Stimulated activated CD4-positive, alpha-beta T cell treated with anti-CD3 and anti-CD28 coated beads, Interleukin-4, amount 100 ng/mL, for 4 hours (primary cell): Measurements from ENCODE around the gene THSD4.
"Not testable (repeated sequence)": the region's sequence is repeated elsewhere in the genome, so short reads cannot be mapped to it uniquely, and the experiment has no call there.

Source experiments
- DNase-seq, 2 experiments: peaks; one replicate each; pipeline ENCODE4 v3.0.0-alpha.2; 2020

THSD4 gene

DNA sequence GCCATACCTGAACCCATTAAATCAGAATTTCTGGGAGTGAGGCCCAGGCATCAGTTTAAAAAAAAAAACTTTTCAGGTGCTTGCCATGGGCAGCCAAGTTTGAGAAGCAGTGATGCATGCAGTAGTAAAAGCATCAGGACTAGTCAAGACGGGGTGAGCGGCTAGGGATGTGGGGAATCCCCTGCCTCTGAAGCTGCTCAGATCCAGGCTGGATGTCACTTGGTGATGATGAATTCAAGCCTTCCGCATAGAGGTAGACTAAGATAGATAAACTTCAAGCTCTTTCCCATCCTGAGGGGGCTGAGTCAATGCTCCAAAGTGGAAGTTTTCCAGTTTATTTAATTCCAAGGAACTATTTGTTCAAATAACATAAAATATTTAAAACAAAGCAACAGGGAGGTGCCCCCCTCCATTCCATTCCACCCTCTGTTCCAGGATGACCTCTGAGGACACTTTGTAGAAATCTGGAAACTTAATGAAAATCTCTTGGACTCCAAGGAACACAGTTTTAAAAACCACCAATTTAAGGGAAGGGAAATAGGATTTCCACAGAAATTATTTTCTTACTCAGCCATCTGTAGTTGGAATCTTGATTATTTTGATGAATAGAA lies 594.6 kb downstream of the THSD4 start:
- DNase-seq = no peak

DNA sequence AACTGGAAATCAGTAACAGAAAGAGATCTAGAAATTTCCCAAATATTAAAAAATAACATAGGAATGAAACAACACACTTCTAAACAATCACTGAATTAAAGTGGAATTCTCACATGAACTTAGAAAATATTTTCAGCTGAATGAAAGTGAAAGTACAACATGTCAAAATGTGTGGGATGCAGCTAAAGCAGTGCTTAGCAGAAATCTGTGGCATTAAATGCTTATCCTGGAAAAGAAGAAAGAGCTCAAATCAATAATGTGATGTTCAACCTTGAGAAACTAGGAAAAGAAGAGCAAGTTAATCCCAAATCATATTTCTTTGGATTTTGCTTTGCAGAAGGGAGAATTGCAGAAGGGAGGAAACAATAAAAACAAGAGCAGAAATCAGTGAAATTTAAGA lies 596.9 kb downstream of the THSD4 start:
- DNase-seq = no peak

- no peak for DNase-seq
These were observed 598.0 kb downstream of the THSD4 start for GRCh38 chr15:71713191-71713809.

DNA sequence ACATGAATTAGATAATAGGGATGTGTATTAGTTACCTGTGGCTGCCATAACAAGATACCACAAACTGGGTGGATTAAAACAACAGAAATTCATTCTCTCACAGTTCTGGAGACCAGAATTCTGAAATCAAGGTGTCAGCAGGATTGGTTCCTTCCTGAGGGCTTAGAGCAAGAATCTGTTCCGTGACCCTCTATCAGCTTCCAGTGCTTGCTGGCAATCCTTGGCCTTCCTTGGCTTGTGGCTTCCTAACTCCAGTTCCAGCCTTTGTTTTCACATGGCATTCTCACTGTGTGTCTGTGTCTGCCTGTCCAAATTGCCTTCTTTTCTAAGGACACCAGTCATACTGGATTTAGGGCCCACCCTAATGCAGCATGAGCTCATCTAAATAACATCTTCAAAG lies 600.6 kb downstream of the THSD4 start:
- no peak for DNase-seq

DNA sequence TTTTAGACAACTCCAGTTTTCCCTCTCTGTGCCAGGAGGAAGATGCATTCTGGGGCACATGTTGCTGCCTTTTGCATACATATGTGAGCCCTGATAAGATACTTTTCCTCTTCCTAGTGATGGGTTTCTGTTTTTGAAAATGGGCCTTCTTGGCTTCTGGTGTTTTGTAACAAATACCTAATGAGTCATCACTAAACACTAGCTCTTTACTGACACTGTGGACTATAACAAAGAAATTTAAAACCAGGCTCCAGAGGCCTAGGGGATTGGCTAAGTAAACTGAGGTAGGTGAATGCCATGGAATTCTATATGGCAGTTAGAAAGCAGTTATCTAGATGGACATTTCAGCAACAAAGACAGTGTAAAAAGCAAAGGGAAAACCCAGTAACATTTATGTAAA lies 601.7 kb downstream of the THSD4 start:
- no peak for DNase-seq

DNA sequence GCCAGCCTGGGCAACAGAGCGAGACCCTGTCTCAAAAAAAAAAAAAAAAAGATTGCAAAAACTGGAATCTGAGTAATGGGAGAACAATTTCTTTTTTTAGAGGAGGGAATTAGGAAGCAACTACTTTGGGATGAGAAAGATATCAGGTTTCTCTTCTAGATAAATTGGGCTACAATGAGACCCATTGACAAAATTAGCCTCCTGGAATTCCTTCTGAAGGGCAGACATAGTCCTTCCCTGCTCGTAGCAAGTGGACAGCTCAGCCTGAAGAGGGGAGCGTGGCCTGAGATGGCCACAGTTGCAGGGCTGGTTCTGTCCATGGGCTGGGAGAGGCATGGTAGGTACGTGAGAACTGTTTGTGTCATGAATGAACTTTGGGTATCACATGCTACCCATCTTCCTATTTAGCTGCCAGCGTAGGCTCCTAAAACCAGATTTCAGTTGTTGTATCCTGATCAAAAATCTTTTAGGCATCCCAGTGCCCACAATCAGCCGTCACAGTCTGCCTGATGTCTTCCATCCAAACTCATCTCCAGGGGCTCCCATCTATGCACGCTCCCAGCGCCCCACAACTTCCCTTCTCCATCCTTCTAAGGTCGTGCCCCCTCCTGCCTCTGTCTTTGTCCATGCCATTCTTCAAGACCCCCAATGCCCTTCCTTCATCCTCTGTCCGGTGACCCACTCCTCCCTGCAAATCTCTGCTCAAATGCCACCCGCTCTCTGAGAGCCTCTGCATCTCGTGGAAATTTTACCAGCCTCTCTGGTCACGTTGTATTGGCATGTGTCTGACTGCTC lies 603.0 kb downstream of the THSD4 start:
- no peak for DNase-seq

- no peak for DNase-seq
These were observed 608.1 kb downstream of the THSD4 start for GRCh38 chr15:71723344-71723743.

DNA sequence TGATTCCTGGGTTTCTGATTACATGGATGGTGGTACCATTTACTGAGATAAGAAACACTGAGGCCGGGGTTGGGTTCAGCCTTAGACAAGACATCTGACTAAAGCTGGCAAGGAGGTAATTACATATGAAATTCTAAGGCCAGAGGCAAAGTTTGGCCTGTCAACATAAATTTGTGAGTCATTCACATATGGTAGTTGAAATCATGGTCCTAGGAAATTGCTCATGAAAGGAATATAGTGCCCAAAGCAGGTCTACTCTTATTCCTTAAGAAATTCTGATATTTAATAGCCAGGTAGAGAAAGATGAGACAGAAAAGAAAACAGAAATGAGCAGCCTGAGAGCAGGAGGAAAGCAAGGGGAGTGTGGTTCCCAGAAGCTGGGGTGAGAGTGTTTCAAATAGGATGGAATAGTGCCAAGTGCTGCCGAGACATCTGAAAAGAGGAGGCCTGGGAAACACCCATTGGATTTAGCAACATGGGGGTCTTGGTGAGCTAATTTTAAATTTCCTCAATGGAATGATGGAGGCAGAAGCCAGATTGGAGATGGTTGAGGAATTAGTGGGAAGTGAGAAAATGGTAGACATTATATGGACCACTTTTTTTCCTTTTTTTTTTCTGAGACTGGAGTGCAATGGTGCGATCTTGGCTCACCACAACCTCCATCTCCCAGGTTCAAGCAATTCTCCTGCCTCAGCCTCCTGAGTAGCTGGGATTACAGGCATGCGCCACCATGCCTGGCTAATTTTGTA lies 610.1 kb downstream of the THSD4 start:
- not testable (repeated sequence) for DNase-seq

DNA sequence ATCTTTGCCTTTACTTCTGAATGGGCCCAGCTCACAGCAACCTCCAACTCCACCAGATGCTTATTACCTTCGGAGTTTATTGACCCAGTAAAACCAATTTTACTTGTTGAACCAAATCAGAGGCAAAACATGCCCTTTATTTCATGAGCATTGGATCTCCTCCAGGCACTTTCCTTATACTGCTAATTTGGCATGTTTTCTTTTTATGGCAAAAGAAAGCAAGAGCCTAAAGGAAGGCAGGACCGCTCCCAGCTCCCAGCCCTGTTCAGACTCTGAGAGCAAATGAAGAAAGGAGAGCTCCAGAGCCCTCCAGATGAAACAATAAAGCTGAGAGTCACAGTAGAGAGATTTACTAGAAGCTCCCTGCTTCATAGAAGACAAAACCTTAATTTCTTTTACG lies 613.6 kb downstream of the THSD4 start:
- no peak for DNase-seq

GRCh38 chr15:71729319-71729718 lies 614.0 kb downstream of the THSD4 start:
- no peak for DNase-seq

DNA sequence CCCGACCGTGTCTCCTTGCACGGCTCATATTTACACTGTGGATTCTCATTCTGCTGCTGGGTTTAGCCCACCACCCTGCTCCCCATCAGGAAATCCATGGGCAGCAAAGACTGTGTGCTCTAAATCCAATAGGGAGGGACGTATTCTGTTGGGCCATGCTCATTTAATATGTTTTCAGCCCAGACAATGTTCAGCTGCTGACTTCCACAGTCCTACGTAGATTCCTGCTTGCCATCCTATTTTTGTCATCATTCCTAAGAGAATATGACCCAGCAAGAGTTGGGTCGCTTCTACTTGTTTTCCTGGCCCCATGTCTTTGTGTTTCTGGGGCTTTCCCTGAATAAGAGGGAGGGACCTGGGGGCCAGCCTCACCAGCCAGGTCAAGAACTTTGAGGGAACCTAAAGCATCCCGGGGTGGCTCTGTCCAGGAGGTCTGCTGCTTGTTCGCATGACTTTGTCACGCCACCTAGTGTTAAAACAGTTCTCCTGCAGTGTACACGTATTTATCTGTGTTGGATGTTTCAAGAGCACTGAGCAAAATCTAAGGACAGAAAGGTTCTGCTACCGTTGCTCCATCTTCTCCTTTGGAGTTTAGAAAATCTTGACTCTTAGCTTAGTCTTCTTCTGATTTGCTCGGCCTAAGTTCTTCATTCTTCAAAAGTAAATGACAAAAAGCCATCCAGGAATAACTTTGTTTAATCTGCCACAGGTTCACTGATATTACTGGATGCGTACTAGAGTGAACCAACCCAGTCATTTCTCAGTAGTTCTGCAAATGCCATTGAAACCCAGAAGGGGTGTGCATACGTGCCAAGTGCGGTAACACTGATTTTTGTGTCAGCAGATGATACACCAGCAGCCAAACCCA lies 615.2 kb downstream of the THSD4 start:
- no peak for DNase-seq

GRCh38 chr15:71732636-71733035 lies 617.4 kb downstream of the THSD4 start:
- DNase-seq = no peak

DNA sequence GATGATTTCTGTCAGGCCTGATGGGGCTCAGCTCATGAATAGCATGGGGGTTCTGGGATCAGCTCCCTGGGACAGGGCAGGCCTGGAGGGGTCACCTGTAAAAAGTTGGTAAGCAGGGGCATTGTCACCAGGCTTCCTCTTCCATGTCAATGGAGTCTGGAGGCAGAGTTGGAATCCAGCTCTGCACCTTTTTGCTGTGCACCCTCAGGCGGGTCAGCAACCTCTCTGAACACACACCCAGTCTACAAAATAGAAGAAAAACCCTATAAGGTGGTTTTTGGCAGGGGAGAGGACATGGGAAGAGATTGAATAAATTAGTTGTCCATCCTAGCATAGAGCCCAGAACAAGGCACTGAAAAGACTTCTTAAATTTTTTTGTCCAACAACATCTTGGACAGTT lies 617.9 kb downstream of the THSD4 start:
- no peak for DNase-seq

DNA sequence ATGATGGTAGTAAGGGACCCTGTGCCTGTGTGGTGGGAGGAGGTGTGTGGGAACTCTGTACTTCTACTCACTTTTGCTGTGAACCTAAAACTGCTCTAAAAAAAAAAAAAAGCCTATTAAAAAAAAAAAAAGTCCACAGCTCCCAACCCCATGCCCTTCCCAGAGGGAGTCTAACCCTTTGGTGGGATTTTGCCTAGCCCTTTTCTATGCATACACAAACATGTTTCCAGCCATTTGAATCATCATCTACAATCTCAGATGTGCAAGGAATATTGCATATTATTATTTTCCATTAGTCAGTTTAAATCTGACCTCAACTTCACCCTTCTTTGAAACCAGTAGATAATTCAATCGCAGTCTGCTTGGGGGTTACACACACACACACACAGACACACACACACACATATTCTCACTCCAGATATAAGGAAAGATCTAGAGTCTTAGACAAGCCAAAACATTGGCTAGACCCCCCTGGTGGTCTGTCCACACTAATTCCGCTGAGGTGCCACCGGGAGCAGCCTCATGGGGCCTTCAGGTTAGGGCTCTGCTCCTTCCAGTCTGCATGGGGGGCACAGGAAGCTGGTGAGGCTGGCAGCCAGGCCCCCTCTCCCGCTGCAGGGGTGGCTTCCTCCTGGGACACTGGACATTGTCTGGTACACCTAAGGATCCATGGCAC lies 619.6 kb downstream of the THSD4 start:
- no peak for DNase-seq

DNA sequence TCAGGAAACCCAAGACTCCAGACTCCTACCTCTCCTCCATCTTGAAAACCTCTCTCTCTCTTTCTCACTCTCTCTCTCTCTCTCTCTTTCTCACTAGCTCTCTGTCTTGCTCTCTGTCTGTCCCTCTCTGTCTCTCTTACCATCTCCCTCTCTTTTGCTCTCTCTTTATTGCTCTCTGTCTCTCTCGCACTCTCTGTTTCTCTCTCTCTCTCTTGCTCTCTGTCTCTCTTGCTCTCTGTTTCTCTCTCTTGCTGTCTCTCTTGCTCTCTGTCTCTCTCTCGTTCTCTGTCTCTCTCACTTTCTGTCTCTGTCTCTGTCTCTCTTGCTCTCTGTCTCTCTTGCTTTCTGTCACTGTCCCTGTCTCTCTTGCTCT lies 620.1 kb downstream of the THSD4 start:
- no peak for DNase-seq

GRCh38 chr15:71736286-71736947 lies 621.1 kb downstream of the THSD4 start:
- no peak for DNase-seq

GRCh38 chr15:71737761-71738160 lies 622.5 kb downstream of the THSD4 start:
- no peak for DNase-seq

GRCh38 chr15:71739355-71739754 lies 624.1 kb downstream of the THSD4 start:
- no peak for DNase-seq

DNA sequence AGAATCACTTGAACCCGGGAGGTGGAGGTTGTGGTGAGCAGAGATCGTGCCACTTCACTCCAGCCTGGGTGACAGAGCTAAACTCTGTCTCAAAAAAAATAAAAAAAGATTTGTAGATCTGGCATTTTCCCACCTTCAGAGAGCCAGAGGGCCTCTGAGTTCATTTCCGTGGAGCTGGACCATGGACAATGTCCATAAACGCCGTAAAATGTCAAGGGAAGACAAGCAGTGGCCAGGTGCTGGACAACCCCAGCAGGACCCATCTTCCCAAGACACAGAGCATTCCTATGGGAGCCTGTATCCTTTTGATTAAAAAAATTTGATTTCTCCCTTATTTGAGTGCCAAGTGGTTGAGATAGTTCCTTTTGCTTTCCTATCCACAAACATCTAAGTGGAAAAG lies 627.7 kb downstream of the THSD4 start:
- no peak for DNase-seq

DNA sequence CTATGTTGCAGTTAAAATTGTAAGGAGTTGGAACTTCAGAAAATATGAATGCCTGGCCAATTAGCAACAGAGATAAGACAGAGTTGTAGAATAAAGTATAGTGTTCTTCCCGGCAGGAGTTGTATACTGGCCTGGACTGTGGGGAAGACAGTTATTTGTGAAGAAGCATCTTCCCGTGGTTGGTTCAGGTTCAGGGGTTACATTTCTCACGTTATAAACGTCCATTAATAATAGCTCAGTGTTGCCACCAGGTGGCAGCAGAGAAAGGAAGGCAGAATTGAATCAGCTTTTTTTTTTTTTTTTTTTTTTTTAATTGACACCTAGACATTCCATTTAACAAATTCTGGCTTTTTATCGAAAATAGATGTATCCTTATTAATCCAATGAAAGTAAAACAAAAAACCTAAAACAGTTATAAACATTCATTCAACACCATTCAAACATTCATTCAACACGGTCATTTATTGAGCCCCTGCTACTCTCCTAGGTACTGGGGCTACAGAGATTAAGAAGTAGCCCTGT lies 628.7 kb downstream of the THSD4 start:
- peak; percentile 39 to 59 for DNase-seq

DNA sequence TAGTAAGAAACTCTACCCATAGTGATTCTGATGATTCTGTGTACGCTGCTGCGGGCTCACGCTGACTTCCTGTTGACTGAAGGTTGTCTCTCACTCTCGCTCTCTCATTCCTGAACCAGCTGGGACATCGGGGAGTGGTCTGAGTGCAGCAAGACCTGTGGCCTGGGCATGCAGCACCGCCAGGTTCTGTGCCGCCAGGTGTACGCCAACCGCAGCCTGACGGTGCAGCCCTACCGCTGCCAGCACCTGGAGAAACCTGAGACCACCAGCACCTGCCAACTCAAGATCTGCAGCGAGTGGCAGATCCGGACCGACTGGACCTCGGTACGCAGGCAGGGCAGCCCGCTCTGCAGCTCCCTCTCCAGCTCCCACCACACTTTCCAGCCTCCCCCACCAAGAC lies 631.4 kb downstream of the THSD4 start:
- no peak for DNase-seq
